HG02943 (cell line): ENCODE measurements around the gene PLXNA4.
"Not testable (repeated sequence)": the region's sequence is repeated elsewhere in the genome, so short reads cannot be mapped to it uniquely, and the experiment has no call there.

Experiments used
- ATAC-seq: cut with Tn5 transposase; IDR thresholded peaks from one replicate; pipeline ENCODE4 v1.9.1; 2021; ENCODE audit warnings: mild to moderate bottlenecking, low read depth, moderate library complexity; ENCODE audit not compliant: unreplicated experiment

The PLXNA4 gene

DNA sequence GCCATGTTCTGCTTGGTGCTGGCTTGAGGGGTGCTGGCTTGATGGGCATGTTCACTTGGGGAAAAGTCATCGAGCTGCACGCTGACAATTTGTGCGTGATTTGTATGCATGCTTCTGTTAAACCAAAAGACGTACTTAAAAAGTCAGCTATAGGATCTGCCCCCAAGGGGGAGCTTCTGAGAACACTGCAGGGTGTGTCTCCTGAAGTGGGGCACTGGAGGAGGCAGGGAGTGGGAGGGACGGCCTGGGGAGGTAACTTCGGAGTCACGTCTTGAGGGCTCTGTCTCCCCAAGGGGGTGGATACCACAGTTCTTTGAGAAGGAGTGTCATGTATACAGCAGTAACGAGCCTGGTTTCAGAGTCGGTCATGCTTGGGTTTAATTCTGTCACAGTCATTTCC, 406.5 kb downstream of the PLXNA4 start:
- no peak for ATAC-seq

DNA sequence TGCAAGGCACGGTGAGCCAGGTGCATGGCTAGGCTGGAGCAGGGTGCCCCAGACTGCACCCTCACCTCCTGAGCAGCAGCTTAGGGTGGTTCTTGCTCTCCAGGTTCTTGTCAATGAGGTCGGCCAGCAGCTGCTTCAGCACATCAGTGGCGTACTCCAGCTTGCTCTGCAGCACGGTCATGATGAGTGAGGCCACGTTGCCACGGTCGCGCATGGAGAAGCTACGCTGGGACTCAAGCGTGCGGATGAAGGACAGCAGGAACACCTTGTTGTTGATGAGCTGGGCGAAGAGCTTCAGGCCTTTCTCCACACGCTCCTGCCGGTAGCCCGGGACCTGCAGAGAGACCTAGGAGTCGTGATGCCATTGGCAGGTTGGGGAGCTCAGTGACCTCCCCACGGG, 408.0 kb downstream of the PLXNA4 start:
- ATAC-seq: no peak

DNA sequence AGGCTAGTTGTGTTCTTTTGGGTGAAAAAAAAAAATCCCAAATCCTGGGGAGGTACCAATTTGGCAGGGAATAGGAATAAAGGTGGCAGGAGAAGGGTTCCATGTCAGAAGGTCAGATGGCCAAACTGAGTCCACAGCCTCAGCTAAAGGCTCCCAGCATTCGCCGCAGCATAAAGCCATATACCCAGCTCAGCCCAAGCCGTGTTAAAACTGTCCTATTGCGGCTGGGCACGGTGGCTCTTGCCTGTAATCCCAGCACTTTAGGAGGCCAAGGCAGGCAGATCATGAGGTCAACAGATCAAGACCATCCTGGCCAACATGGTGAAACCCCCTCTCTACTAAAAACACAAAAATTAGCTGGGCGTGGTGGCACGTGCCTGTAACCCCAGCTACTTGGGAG, 410.6 kb downstream of the PLXNA4 start:
- not testable (repeated sequence) for ATAC-seq

DNA sequence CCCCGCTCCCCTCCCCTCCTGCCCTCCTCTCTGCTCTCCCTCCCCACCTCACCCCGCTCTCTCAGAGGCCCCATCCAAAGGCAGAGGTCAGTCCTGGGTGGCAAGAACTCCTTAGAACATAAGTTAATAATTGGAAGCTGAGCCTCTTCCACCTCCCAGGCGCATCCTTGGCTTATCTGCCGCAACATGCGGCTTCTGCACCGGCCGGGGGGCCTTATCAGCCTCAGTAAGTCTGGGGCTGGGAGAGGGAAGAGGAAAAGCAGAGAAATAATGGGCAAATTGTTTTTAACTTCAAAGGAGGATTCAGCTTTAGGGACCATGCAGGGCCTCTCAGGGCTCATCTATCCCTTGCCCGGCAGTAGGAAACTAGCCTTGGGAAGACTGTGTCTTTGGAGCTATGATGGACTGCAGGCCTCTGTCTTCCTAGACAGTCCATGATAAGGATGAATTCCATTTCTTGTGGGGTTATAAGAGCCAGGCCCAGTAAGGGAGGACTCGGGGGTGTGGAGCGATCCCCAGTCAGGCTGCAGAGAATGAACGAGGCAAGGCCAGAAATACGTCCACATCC, 411.6 kb downstream of the PLXNA4 start:
- no peak for ATAC-seq

DNA sequence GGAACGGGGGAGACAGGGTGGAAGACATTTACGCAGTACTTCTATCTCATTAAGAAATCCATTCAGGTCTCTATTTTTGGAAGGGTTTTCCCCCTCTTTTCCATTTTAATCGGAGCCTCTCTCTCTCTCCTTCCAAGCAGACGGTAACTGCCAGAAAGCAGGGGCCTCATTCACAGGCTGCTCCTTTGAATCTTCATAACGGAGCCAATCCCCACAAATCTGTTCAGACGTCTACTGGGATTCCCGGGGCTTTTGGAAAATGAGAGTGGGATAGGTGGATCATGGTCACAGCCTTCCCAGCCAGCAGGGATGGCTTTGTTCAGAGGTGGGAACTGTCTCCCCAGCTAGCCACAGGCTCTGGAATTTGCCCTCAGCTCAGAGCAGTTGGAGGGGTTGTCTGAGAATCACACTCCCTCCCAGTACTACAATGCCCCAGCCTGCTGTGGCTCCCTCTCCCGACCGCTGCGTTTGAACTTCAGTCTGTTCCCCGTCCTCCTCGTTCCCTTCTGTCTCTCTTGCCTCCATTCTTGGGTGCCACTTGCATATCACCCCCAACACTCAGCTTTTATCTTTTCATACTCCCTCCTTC, 413.6 kb downstream of the PLXNA4 start:
- ATAC-seq: no peak

DNA sequence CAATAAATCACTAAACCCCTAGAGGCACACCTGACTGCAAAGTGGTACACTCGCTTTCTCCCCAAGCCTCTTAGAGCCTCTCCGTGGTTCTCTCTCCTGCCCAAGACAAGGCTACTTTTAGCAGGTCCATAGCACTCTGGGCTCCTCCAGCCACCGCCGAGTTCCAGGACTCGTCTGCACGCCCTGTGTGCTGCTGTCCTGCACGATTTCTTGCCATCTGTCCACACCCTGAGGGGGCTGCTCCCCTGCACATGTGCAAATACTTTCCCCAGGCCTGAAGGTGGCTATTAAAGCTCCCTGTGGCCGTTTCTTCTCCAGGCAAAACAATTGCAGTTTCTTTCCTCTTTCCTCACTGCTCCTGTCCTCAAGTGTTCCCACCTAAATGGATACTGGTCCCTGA, 414.3 kb downstream of the PLXNA4 start:
- no peak for ATAC-seq

DNA sequence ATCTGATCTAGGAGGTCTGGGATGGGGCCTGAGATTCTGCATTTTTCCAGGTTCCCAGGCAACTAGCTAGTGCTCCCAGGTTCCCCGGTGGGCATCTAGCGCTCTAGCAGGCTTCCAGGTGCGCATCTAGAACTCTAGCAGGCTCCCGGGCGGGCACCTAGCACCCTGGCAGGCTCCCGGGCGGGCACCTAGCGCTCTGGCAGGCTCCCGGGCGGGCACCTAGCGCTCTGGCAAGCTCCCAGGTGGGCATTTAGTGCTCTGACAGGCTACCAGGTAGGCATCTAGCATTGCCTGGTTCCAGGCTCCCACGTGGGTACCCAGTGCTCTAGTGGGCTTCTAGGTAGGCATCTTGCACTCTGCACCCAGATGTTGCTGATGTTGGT, 414.7 kb downstream of the PLXNA4 start:
- no peak for ATAC-seq

DNA sequence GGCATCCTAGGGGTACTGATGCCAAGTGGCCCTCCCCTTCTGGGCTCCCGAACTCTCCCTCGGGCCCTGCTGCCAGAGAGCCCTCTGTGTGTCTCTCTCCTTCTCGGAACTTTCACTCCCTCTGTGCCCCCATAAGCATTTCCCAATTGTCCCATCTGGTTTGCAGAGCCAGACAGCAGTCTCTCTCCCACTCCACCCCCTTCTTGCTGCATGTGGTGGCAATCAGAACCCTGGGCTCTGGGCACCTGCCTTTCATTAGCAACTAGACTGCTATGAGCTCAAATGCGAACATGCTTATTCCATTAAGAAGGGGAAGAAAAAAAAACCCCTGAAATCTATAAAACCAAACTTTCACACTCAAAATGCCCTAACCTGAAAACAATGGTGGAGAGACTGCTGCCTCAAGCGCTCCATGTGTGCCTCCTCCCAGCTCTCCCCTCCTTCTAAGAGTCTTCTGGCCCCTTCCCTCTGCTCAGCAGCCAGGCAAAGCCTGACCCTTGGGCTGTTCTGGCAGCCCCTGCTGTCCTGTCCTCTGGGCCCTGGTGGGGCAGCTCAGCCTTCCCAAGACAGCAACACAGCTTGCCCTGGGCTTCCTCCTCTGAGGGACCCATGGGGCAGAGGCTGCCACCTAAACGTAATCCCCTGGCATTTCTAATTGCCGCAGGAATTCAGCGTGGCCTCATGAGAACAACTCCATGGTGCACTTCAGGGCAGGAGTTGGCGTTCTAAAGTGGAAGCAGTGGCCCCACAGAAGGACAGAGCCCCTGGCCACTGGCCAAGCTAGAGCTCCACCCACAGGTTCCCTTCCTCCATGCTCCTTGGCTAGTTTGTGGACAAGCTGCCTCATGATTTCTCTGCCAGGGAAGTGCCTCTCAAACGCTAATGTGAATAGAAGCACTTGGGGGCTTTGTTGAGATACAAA, 415.4 kb downstream of the PLXNA4 start:
- no peak for ATAC-seq

DNA sequence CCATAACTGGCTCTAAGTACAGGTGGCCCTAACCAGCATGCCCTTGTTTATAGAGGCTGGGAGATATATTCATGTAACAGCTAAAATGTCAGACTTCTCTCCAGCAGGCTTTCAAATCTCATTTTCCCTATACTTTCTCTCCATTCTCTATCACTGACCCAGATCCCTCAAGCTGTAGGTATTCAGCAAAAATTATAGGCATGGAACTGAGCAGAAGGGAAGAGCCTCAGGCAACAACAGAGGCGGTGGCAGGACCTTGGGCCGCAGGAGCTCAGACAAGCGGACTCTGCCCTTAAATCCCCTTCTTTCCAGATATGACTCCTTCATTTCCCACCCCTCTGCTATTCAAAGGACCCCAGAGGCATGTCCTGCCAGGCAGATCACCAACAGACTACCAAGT, 417.4 kb downstream of the PLXNA4 start:
- ATAC-seq: no peak

DNA sequence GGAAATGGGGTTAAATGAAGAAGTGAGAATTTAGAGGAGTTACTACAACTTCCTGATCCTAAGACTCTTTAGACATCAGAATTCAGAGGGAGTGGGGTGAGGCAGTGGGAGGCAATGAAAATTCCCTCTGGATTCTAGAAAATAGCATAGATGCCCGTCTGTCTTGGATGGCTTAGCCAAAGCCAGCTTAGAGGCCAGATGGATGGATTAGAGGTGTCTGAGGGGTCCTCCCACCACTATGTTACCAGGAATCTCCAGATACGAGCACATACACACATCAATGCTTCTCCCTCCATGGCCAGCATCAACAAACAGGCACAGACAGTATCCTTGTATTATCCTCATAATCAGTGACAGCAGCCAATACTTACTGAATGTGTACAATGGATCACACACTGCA, 418.1 kb downstream of the PLXNA4 start:
- no peak for ATAC-seq

DNA sequence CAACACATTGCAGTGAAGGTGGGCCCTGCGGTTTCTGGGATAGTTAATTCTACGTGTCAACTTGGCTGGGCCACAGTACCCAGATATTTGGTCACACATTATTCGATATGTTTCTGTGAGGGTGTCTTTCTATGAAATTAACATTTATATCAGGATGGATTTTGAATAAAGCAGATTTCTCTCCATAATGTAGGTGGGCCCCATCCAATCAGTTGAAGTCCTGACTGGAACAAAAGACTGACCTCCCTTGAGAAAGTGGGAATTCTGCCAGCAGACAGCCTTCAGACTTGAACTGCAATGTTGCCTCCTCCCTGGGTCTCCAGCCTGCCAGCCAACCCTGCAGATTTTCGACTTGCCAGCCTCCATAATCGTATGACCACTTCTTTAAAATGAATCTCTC, 420.6 kb downstream of the PLXNA4 start:
- no peak for ATAC-seq

DNA sequence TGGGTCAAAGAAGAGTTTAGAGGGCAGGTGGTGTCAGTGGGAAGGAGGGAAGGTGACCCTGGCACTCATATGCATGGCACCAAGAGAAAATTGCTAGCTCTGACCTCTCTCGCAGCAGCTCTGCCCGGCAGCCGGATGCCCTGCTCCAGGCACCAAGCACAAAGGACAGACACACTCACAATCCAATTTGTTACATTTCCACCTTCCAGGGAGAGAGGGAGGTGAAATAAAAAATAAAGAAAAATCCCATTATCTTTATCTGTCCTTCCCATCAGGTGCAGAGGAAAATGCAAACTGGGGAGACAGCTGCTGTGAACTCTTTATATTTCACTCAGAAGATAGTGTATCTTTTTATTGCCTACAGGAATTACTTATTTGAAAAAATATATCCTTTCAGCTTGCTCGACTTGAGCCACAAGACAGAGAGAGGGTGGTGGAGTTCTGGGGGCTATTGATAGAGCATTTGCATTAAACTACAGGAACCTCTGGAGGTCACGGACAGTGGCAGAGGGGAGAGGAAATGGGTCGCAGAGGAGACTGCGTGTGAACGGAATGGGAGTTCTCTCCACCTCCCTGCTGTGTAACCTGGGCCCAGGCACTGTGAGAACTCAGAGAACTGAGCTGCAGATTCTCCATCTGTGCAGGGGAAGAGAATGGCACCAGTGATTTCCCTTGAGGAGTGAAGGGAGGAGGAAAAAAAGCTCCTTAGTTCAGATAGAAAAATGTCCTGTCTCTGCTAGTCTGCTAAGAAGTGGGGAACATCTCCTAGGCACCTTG, 421.4 kb downstream of the PLXNA4 start:
- ATAC-seq: no peak

DNA sequence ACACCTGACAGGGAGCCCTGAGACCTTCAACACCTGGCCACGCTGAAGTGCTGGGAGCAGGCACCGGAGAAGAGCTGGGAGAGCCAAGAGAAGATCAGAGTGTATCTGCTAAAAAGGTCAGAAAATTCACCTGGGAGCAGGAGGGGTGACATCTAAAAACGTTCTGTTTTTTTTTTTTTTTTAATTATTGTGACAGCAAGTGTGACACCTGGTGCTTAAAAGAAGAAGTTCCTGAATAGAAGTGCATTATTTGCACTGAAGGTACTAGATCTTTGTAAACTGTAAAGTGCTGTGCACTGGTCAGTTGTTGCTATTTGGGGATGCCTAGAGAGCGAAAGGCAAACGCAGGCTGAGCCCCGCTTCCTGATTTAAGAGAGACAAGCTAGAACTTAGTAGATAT, 422.0 kb downstream of the PLXNA4 start:
- ATAC-seq: no peak

DNA sequence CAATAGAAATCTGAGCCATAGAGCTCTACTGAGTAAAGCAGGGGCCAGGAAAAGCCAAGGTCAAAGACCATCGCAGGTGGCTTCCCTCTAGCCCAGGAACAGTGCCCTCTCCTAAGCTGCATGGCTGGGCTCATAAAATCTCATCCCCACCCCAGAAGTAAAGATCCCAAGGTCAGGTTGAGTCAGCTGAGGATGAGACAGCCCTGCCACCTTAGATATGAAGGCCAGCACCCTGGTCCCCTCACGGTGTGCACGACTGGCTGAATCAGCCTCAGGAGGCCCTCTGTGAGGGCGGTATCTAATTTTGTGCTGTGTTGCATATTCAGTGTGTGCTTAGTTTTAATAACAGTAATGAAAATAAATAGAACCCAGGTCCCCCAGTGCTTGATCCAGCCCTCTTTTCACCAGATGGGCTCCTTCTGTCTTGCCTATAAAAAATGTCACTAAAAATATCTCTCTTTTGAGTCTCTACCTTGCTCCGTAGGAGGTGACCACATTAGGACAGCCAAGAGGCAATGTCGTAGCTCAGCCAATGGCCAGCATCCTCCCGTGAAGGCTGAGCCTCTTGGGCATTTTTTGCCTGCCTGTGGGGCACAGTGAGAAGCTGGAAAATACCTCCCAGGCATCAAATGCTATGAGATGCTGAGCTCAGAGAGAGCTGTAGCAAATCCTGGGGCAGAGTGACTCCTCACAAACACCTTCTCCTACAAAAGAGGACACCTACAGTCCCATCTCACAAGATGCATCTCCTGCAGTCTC, 424.0 kb downstream of the PLXNA4 start:
- ATAC-seq: no peak

DNA sequence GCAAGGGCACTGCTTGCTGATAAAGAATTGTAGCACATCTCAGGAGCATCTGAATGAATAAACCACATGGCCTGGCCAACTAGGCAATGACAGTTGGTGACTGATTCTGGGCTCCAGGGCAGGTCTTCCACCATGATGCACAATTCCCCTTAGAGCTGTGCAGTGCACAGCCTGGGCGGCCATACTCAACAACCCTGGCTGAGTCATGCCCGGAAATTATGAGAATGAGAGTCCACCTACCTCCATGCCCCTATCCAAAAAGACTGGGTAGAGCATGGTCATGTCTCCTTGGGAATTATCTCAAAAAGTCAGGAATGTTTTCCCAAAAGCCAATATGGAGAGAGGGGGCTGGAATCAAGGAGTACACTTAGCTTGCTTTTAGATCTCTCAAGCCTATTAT, 425.6 kb downstream of the PLXNA4 start:
- ATAC-seq: no peak

DNA sequence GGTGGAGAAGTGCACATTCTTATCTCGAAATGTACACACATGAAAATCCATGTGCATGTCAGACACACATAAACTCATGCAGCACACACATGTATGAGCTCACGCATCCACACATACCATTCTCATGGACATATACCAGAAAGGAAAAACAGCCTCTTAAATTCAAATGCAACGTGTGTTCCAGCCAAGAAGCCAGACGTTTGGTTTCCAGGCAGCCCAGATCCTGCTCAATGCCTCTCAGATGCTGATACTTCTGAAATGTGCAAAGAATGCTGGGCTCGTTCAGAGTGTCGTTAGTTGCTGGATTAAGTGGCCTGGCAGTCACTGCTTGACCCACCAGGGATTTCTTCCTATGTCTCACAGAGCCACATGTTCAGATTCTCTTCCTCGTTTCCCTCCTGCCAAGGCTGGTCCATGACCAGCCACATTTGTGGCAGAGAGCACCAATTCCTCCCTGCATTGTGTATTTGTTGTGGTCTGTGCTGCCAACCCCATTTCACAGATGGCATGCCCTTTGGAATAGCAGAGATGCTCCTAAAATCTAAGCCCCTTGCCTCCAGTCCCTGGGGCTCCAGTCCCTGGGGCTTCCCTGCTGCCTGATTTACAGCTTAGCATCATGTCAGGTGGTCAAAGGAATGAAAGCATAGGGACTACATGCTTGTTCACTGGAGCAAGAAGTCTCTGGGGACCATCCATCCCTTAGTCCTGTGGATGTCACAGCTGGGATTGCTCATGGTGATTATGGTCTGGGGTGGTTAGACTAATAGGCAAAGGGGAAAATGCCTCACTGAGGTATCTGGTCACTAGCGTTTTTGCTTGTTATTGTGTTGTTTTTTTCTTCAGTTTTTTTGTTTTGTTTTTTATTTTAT, 426.6 kb downstream of the PLXNA4 start:
- no peak for ATAC-seq

DNA sequence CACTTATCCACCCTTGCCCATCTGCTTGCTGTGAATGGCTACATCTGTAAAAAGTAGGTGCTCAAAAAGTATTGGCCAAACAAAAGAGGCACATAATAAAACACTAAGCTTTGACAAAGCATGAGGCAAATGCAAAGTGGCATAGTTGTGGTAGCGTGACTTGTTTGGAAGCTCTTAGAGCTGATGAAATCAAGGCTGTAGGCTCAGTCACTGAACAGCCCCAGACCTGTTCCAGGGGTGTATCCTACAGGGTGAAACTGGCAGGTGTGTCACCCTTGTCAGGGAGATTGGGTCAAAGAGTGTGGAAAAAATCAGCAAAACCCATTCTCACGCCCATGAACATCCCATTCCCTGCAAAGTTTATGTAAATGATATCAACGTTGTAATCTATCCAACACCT, 427.4 kb downstream of the PLXNA4 start:
- ATAC-seq: no peak

DNA sequence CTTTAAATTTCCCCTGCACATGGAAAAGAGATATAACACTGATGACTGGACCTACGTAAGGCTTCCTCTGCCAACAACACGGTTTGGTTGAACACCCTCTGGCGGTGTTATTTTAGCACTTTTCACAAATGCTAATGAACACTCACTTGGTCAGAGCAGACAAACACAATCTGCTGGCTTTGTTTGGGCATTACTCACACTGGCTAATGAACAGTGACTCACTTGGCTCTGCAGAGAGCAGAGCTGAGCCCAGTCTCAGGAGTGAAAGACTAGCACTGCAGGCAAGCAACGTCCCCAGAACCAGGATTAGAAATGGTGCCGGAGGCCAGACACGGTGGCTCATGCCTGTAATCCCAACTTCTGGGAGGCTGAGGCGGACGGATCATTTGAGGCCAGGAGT, 430.8 kb downstream of the PLXNA4 start:
- no peak for ATAC-seq

DNA sequence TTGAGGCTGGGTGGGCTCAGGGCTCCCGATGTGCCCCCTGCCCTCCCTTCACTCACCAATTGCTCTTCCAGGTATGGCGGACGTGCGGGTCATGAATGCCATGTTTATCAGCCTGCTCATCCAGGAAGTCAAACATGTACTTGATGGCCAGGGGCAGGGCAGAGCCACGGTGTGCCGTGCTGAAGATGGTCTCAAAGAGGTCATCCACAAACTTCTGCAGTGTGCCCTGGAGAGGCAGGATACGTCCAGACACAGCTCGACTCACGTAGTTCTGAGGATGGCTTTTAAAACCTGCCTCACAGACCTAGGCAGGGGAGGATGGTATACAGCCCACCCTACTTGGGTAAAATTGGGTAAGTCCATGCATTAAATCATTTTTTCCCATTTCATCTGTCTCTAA, 431.2 kb downstream of the PLXNA4 start:
- ATAC-seq: no peak
